ENCODE data around the gene CSNK2A1.

Gene CSNK2A1

GRCh38 chr20:445514-446336 is 97.9 kb downstream of the CSNK2A1 start:
- DNase-seq: no peak

GRCh38 chr20:444862-445426 is 98.6 kb downstream of the CSNK2A1 start:
- DNase-seq: no peak

GRCh38 chr20:444117-444516 is 99.5 kb downstream of the CSNK2A1 start:
- no peak for DNase-seq

- DNase-seq: no peak
Observed at GRCh38 chr20:443223-443775, 100.3 kb downstream of the CSNK2A1 start.

- no peak for DNase-seq
Observed at GRCh38 chr20:440636-441035, 103.0 kb downstream of the CSNK2A1 start.

- no peak for DNase-seq
Observed at GRCh38 chr20:440148-440547, 103.4 kb downstream of the CSNK2A1 start.

- no peak for DNase-seq
Observed at GRCh38 chr20:438571-439469, 104.8 kb downstream of the CSNK2A1 start.

- DNase-seq: no peak
Observed at GRCh38 chr20:437787-438486, 105.7 kb downstream of the CSNK2A1 start.

- no peak for DNase-seq
Observed at GRCh38 chr20:436476-436875, 107.1 kb downstream of the CSNK2A1 start.

- no peak for DNase-seq
Observed at GRCh38 chr20:435558-435957, 108.0 kb downstream of the CSNK2A1 start.

GRCh38 chr20:434661-435419 is 108.8 kb downstream of the CSNK2A1 start:
- no peak for DNase-seq

- DNase-seq: no peak
Observed at GRCh38 chr20:434221-434620, 109.4 kb downstream of the CSNK2A1 start.

- DNase-seq: no peak
Observed at GRCh38 chr20:433300-433975, 110.2 kb downstream of the CSNK2A1 start.

GRCh38 chr20:432677-433299 is 110.8 kb downstream of the CSNK2A1 start:
- no peak for DNase-seq

- no peak for DNase-seq
Observed at GRCh38 chr20:432208-432607, 111.4 kb downstream of the CSNK2A1 start.

- DNase-seq: peak; percentile 55
Observed at GRCh38 chr20:431012-431904, 112.3 kb downstream of the CSNK2A1 start.

- DNase-seq: no peak
Observed at GRCh38 chr20:430091-430999, 113.2 kb downstream of the CSNK2A1 start.

GRCh38 chr20:428658-429200 is 114.9 kb downstream of the CSNK2A1 start:
- DNase-seq: no peak
